HG02885 (cell line): ENCODE results near the gene TNIP2.

Experiments
- ATAC-seq: cut with Tn5 transposase; IDR thresholded peaks from one replicate; pipeline ENCODE4 v1.9.1; 2021; ENCODE audit warnings: mild to moderate bottlenecking; ENCODE audit not compliant: unreplicated experiment, poor library complexity

Gene TNIP2, protein sequence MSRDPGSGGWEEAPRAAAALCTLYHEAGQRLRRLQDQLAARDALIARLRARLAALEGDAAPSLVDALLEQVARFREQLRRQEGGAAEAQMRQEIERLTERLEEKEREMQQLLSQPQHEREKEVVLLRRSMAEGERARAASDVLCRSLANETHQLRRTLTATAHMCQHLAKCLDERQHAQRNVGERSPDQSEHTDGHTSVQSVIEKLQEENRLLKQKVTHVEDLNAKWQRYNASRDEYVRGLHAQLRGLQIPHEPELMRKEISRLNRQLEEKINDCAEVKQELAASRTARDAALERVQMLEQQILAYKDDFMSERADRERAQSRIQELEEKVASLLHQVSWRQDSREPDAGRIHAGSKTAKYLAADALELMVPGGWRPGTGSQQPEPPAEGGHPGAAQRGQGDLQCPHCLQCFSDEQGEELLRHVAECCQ

DNA sequence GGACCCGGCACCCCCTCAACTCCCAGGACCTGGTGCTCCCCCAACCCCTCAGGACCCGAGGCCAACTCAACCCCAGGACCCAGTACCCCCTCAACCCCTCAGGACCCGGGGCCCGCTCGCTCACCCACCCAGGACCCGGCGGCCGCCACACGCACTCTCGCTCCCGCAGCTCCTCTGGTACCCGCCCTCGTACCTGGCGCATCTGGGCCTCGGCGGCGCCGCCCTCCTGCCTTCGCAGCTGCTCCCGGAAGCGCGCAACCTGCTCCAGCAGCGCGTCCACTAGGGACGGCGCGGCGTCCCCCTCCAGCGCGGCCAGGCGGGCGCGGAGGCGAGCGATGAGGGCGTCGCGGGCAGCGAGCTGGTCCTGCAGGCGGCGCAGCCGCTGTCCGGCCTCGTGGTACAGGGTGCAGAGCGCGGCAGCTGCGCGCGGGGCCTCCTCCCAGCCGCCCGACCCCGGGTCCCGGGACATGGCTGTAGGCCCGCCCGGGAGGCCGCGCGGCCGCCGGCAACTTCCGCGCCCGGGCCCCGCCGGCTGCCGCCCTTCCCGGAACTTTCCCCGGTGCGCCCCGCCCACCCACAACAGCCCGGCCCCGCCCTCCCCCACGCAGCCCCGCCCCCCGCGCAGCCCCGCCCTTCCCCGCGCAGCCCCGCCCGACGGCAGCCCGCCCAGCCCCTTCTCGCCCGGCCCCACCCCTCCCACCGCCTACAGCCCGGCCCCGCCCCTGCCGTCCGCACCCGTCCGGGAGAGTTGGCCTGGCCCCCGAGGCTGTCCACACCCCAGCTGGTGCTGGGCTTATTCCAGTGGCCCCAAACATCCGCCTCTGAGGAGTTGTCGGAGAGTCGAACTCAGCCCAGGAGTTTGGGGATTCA lies at the start of gene TNIP2:
TSS of gene TNIP2 (minus strand) at position 516 of the 870 bp plus-strand sequence. CDS start at position 469, 47 bp downstream.
- ATAC-seq = peak; percentile 82

DNA sequence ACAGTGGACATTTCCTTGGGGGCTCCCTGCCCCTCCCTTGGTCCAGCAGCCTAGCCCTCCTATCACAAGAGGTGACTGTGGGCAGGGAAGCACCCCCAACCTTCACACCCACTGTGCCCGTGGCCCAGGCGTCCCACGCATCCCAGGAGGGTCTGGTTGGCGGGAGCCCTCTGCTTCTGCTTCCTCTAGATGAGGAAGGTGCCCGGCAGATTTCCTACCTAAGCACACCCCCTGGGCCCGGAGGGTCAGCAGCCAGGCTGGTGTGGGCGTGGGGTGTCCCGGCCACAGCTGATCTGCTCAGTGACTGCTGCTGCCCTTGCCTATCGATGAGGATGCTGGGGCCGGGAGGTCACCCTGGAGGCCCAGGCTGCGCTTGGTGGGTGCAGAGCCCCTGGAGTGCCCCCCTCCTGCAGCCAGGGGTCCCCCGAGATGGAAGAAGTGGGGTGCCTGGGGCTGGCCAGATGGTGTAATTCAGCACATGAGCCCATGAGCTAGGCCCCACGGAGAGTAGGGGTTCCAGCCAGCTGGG lies 48.9 kb upstream of the TNIP2 start:
- ATAC-seq = no peak

DNA sequence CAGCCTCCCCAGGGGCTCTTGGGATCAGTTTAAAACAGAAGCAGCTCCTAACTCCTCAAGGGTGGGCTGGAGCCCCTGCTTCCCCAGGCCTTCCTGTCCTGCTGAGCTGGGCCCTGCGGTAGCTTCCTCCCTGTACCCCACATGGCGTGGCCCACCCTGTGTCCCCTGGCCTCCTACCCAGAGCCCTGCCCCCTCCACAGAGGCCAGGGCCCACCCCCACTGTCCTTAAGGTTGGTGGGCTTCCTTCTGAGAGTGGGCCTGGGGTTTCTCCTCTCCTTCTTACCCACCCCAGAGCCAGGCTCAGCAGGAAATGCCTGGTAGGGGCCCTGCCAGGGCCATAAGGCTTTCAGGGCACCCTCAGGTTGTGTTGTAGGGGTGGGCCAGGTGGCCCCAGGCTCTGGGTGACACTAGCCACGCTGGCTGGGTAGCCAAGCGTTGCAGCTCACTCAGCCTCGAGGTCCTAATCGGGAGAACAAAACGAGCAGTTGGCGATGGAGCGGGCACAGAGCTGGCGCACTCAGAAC lies 48.4 kb upstream of the TNIP2 start:
- no peak for ATAC-seq

DNA sequence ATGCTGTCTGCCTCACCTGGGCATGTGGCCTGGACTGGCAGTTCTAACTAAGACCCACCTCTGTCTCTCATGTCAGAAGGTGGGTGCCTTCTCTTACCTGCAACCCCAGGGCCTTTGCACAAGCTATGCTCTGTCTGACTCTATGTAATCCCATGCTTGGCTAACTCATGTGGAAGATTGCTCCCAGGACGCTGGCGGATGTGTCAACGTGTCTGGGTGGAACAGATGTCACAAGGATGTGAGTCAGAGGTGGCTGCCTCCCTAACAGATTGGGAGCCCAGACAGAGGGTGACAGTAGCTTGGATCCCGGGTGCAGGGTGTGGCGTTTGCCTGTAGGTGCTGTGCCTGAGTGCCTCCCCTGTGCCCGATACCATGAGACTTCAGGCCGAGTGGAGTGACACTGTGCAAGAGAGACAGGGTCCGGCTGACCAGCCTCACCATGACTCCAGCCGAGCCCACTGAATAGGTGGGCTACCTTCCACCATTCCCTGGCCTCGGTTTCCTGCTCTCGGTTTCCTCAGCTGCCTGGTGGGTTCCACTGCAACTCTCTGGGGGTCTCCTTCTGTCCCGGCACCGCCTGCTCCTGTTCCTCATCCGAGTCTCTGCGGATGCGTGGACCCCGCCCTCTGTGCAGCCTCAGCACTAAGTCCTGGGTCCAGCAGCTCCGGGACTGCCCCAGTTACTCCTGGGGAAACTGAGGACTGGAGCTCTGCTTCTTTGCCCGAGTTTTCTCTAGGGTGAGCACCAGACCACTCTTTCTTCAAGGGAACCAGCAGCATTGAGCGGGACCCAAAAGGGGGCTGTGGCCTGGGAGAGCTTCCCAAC lies 47.7 kb upstream of the TNIP2 start:
- ATAC-seq = no peak

DNA sequence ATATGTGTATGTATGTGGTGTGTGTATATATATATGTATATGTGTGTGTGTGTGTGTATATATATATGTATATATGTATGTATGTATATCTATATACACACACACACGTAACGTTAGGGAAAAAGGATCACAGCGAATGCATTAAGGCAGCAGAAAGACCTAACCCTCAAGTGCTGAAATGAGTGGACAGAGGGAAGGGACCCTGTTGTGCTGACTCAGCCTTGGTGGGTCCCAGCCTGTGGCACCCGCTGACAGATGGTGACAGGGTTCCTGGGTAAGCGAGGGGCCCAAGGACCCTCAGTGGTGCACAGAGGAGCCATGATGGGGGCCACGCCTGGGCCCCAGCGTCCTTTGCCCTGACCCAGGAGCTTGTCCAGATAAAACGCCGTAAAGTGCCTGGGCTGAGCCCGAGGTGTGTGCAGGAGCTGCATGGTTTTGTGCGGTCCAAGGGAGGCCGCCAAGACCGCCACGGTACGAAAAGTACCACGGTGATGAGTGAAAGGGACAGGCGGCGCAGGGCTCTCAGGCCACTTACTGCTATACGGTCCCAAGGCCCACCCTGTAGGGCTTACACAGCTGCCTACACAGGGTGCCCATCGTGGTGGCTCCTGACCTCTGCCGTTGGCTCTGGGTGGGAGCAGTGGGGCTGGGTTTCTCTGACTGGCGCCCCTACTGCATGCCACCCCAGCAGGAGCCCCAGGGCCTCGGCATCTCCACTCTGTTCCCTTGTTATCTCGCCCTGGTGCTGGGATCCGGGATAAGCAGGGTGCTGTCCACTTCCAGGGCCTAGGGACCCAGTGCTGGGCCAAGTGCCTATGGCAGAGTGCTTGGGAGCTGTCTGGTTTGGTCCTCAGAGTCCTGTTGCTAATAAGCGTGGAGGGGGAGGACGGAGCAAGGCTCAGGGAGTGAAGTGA lies 46.7 kb upstream of the TNIP2 start:
- no peak for ATAC-seq

DNA sequence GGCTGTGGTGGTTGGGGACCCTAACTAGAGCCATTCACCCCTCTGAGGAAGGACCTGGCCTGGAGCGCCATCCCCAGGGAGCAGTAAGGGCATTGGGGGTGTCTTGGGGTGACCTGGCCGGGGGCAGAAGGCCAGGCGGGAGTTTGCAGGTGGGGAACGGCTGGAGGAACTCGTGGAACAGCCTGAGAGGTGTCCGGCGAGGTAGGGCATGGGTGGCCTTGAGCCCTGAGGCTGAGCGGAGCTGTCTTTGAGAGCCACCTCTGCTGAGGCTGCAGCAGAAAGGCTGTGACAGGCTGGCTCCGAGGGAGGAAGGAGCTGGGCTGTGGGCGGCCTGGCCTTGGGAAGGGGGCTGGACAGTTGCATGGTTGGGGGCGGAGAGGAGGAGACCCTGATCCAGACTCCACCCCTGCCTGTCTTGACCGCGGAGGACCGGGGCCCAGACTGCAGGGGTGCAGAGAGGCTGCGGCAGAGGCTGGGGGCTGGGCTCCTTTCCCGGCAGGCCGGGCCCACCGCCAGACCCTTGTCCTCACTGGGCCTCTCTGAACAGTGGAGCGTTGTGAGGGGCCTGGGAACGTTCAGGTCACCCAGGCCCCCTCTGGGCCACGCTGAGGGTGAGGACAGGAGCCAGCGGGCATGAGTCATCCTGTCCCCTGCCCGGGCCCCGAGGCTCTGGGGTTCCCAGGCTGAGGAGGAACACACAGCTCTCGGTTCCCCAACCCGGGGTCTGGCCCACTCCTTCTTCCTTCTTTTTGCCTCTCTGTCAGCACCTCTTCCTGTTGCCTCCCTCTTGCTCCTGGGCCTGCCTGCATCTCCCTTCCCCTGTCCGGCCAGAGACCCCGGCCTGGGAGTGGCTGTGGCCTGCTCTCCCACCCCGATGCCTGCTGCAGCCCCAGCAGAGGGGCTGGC lies 44.8 kb upstream of the TNIP2 start:
- peak; percentile 77 for ATAC-seq

DNA sequence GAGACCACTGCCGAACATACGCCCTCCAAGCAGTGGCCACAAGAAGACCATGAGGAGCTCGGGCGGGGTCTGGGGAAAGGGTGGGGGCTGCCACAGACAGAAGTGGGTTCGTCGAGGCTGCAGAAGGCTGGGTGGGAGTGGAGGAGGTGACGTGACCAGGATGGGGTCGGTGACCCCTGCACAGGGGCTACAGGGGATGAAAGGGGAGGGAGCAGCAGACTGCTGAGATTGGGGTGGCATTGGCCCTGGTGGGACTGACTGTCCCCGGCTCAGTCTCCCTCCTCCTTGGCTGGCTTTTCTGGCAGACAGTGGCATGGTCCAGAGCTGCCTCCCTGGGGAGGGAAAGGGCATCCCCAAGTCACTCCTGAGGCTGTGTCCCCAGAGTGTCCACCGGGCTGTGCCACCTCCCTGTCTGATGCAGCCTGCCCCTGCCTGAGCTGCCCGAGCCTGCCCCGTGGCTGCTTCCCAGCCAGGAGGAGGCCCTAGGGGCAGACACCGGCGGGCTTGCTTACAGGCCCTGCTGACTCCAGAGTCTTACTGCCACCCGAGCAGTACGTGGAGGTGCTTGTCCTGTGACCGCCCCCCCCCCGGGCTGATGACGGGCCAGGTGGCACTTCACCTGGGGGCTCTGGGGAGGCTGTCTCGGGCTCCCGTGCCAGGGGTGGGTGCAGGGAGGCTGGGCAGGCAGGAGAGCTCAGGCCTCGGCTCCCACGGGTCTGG lies 44.0 kb upstream of the TNIP2 start:
- ATAC-seq = no peak

DNA sequence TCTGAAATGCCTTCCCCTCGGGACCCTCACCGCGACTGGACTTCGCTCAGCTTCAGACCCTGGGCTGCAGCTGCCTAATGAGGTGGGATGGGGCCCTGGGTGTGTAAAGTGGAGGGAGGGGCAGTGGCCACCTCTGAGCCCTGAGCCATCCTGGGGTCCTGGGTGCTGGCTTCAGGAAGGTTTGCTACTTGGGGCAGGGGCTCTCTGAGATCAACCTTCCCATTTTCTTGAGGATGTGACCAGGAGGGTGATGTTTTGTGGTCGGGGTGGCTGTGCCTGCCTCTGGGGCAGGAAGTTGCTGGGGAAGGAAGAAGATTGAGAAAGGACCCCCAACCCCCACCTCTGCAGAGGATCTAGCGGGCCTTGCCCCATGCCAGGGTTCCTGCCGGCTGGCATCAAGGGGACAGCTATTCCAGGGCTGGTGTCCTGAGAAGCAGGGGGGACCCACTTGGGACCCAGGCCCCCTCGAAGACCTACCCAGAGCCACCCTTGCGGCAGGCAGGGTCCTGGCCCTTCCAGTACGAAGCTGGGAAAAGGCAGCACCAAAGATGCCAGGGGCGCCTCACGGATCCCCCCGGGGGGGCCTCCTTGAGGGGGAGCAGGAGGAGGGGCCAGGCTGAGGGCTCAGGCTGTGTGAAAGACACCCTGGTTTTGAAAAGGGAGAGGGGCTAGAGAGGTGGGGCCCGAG lies 43.2 kb upstream of the TNIP2 start:
- no peak for ATAC-seq

DNA sequence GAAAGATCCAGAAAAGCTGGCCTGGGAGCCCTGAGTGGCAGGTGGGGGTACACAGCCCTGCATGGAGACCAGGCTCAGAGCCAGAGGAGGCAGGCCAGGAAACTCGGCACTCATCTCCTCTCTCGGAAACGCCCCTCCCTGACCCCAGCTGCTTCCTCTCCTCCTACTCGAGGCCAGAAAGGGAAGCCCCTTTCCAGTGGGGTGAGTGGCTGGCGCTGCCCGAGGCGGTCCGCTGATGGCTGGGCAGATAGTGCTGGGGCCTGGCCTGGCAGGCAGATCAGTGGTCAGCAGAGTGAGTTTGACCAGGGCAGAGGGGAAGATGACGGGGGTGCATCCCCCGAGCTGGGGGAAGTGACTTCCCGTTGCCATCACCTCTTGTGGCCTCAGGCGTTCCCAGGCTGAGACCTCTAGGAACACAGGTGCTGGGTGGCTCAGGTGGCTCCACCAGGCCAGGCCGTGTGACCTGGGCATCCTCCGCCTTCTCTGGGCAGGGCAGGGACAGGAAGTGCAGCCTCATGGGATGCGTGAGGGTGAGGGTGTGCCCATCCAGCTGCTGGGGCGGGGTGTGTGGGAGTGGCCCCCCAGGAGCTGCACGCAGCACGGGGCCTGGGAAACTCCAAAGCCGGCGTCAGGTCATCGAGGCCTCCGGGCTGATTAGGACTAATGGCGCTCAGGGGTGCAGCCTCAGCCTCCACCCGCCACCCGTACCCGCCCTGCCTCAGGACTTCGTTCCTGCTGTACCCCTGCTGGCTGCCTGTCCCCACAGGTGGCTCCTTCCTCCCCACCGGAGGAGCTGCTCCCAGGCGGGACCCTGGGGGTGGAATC lies 42.5 kb upstream of the TNIP2 start:
- peak; percentile 33 for ATAC-seq

DNA sequence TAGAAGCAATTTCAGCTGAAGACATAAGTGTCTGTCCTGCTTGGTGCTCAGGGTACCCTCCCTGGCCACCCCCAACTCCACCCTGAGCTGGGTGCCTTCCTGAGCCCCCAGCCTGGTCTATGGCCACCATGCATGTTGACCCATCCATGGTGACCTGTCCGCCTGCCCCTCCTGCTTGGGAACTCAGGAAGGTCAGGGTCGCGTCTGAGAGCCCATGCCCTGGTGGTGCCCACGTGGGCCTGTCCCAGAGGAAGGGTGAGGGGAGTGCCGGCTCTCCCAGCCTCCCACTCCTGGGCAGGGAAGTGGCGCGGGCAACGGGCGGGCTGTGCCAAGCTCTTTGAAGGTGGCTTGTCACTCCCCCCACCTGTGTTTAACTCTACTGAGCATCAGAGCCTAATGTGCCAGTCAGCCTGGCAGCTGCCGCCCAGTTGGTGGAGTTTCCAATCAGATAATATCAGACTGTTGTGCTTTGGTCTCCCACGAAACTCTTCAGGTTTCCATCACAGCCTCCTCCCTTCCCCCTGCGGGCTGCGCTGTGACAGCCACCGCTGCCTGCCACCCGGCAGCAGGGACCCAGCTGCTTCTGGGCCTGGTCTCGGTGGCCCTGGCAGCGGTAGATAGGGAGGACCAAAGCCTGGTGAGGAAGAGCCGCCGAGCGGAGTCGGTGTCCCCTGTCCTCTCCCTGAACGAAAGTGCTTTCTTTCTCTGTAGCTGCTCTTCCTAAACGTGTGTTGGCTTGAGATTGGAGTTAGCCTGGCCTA lies 41.6 kb upstream of the TNIP2 start:
- no peak for ATAC-seq

DNA sequence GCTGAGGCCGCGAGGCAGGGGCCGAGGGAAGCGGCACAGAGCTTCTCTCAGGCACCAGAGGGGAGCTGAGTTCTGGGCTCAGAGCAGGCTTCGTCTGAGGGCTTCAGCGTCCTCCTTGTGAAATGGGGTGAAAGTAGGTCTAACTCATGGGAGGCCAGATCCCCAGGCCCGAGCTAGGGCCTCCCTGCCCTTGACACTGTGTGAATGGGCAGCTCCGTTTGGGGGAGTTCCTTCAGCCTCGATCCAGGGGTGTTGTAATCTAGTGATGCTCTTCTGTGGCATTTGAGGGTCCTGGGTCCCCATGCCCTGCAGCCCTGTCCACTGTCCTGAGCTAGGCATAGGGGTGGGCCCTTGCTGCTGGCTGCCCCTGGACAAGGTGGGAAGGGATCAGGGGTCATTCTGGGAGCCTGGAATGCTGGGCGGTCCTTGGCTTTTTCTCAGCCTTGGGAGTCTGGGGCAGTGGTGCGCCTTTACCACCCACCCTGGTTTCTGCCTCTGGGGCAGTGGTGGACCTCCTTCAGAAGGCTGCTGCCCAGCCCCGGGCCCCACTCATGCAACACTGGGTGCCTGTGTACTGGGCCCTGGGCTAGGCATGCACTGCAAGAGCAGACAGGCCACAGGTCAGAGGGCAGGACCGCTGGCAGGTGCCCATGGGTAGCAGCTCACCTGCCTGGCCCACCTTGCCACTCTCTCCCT lies 40.9 kb upstream of the TNIP2 start:
- no peak for ATAC-seq

DNA sequence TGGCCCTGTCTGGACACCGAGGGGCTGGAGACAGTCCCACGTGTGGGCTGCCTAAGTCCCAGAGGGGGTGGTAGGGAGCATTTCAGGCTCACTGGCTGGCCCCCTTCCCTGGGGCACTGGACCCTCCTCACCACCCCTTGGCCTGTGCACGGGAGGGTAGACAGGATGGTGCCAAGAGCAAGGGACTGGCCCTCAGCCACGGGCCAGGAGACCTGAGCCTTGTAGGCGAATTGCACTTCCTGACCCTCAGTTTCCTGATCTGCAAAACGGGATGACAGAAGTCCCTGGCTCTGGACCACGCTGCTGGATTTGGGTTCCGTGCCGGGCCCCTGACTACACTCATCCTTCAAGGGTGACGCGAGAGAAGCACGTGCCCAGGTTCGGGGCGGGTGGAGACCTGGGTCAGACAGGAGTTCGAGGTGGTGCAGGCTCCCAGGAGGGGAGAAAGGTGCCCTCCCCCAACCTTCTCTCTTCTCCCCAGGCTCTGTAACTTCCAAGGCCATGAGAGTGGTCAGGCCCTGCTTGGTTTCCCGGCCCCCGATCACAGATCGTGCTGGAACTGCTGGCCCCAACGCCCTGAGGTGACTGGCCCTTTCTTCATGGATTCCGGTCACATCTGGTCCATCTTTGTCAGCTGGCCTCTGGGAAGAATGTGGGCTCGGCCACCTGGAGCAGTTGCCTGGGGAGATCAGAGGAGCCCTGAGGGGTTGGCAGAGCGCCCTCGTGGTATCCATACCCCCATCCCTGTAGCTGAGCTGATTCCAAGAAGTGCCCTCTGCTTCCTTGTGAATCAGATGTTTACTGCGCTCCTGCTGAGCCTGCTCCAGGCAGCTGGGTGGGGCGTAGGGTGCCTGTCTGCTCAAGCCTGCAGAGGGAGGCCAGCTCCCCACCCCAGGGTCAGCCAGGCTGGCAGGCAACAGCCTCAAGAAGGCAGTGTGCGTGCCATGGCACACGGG lies 40.0 kb upstream of the TNIP2 start:
- ATAC-seq = no peak

DNA sequence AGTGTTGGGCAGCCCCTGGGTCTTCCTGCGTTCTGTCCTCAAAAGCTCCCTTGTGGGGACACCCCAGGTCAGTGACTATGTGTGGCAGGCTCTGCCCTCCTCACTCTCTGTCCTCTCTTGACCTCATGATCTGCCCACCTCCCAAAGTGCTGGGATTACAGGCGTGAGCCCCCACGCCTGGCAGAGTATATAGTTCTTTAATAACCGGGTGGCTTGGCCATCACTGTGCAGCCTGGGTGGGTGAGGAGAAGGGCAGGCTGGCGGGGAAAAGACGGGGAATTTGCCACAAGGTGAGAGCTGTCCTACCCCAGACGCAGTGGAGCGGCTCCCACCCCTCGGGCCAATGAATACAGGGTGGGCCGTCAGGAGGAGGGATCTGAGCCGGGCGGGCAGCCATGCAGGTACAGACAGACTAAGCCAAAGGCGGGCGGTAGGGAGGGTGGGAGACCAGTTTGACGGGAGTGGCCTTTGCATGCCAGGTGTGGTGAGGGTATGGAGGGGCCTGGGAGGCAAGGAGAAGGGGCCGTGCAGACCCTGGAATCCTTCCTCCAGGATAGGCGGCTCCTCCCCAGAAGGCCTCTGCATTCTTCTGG lies 39.3 kb upstream of the TNIP2 start:
- ATAC-seq = no peak
